SK-N-SH (cell line): ENCODE measurements around the gene ETS2. TPM values are rescaled to one million over a fixed set of nuclear protein-coding genes. Genes with fewer than 3 reads are reported as not detected.

Experiments used
- CTCF ChIA-PET: fragments of 300-600, 350-600 bp; formaldehyde crosslinking; extraction: SDS; loops from one replicate; lab custom pipeline; 2021; lab: Yijun Ruan, JAX
- POLR2A ChIA-PET: fragments of 350-600 bp; sonication (Branson Sonifier 250); formaldehyde crosslinking; extraction: SDS; loops from one replicate; lab custom pipeline; 2020; ENCODE audit warnings: antibody characterized with exemption, inconsistent platforms; lab: Yijun Ruan, JAX
- DNase-seq: peaks from one replicate; pipeline ENCODE4 v3.0.0; 2012
- H2AFZ ChIP-seq: fragments of 200-600 bp; sonication (generic); 2 replicates; pipeline ENCODE4 v1.8.1; 2016; ENCODE audit warnings: antibody characterized with exemption, mild to moderate bottlenecking, low read depth
- H3F3A ChIP-seq: fragments of 200-600 bp; sonication (generic); replicated peaks from 2 replicates; pipeline ENCODE3; 2016; ENCODE audit warnings: antibody characterized with exemption, mild to moderate bottlenecking; ENCODE audit not compliant: insufficient read depth
- H3K27ac ChIP-seq, 2 experiments: fragments of 200-500 bp in 1 of 2; fragments of 200-600 bp in 1 of 2; sonication (Bioruptor generic) in 1 of 2; sonication (generic), shearing (Covaris generic) in 1 of 2; 2 replicates each; pipeline versions ENCODE4 v1.5.1 to v1.6.1; 2014 to 2016; ENCODE audit warnings: low read depth in 2 of 2, inconsistent platforms in 1 of 2, low read length in 1 of 2, mild to moderate bottlenecking in 1 of 2, mixed read lengths in 1 of 2
- H3K27me3 ChIP-seq: fragments of 200-600 bp; sonication (generic), shearing (Covaris generic); 2 replicates; pipeline ENCODE4 v1.6.1; 2016; ENCODE audit warnings: mixed run types; ENCODE audit not compliant: insufficient read depth
- H3K36me3 ChIP-seq, 2 experiments: fragments of 200-500 bp in 1 of 2; fragments of 200-600 bp in 1 of 2; sonication (Bioruptor generic) in 1 of 2; sonication (generic) in 1 of 2; replicated peaks in 1 of 2; 2 replicates each; pipeline versions ENCODE3 to v1.5.1; 2014 to 2016; ENCODE audit warnings: low read length in 1 of 2, mild to moderate bottlenecking in 1 of 2; ENCODE audit not compliant: insufficient read depth in 2 of 2, control insufficient read depth in 1 of 2
- H3K4me1 ChIP-seq, 2 experiments: fragments of 200-500 bp in 1 of 2; fragments of 200-600 bp in 1 of 2; sonication (Bioruptor generic) in 1 of 2; sonication (generic), shearing (Covaris generic) in 1 of 2; 2 replicates each; pipeline versions ENCODE4 v1.5.1 to v1.6.1; 2014 to 2016; ENCODE audit warnings: low read depth in 1 of 2, low read length in 1 of 2, mixed run types in 1 of 2; ENCODE audit not compliant: insufficient read depth in 2 of 2, control insufficient read depth in 1 of 2
- H3K4me2 ChIP-seq: fragments of 200-600 bp; sonication (generic), shearing (Covaris generic); 2 replicates; pipeline ENCODE4 v1.6.1; 2017; ENCODE audit warnings: mixed run types
- H3K4me3 ChIP-seq, 2 experiments: fragments of 200-500 bp in 1 of 2; fragments of 200-600 bp in 1 of 2; sonication (Bioruptor generic) in 1 of 2; sonication (generic), shearing (Covaris generic) in 1 of 2; 2 replicates each; pipeline versions ENCODE4 v1.5.1 to v1.8.1; 2014 to 2016; ENCODE audit warnings: low read depth in 2 of 2, inconsistent platforms in 1 of 2, low read length in 1 of 2, mild to moderate bottlenecking in 1 of 2, mixed read lengths in 1 of 2, moderate library complexity in 1 of 2
- H3K79me2 ChIP-seq: fragments of 200-600 bp; sonication (generic); 2 replicates; pipeline ENCODE4 v1.8.1; 2017; ENCODE audit warnings: mild to moderate bottlenecking; ENCODE audit not compliant: insufficient read depth
- H3K9ac ChIP-seq: fragments of 200-600 bp; sonication (generic); 2 replicates; pipeline ENCODE4 v1.6.1; 2017; ENCODE audit warnings: mixed run types
- H3K9me2 ChIP-seq: fragments of 200-600 bp; sonication (generic); 2 replicates; pipeline ENCODE4 v1.6.1; 2017; ENCODE audit warnings: mixed run types
- H3K9me3 ChIP-seq: fragments of 200-600 bp; sonication (generic); 2 replicates; pipeline ENCODE4 v1.6.1; 2017; ENCODE audit warnings: mixed run types, mild to moderate bottlenecking, moderate library complexity
- H4K20me1 ChIP-seq: fragments of 200-600 bp; sonication (generic); 2 replicates; pipeline ENCODE4 v1.6.1; 2017; ENCODE audit warnings: mild to moderate bottlenecking, mixed run types; ENCODE audit not compliant: insufficient read depth
- EP300 ChIP-seq, 2 experiments: IDR thresholded peaks; 2 replicates each; pipeline versions ENCODE4 v1.4.0 to v1.6.1; 2012; ENCODE audit warnings: borderline replicate concordance in 1 of 2, low read depth in 1 of 2, low read length in 1 of 2
- FOSL2 ChIP-seq: IDR thresholded peaks from 2 replicates; pipeline ENCODE4 v1.4.0; 2012; ENCODE audit warnings: low read depth, mild to moderate bottlenecking, moderate library complexity, borderline replicate concordance
- FOXJ3 ChIP-seq: sonication (generic); formaldehyde crosslinking; IDR thresholded peaks from 2 replicates; pipeline ENCODE4 v1.5.1; 2020; ENCODE audit warnings: mild to moderate bottlenecking, missing genetic modification reagents
- FOXM1 ChIP-seq: IDR thresholded peaks from 2 replicates; pipeline ENCODE4 v1.4.0; 2012; ENCODE audit warnings: low read depth, mild to moderate bottlenecking
- GABPA ChIP-seq: IDR thresholded peaks from 2 replicates; pipeline ENCODE4 v1.4.0; 2012; ENCODE audit warnings: low read depth, mild to moderate bottlenecking
- GATA2 ChIP-seq: sonication (generic); formaldehyde crosslinking; IDR thresholded peaks from 2 replicates; pipeline ENCODE4 v1.5.0; 2020; ENCODE audit warnings: mild to moderate bottlenecking, missing genetic modification reagents
- JUND ChIP-seq: IDR thresholded peaks from 2 replicates; pipeline ENCODE4 v1.4.0; 2012
- NFIC ChIP-seq: IDR thresholded peaks from 2 replicates; pipeline ENCODE4 v1.4.0; 2012; ENCODE audit warnings: borderline replicate concordance
- TAF1 ChIP-seq: IDR thresholded peaks from 2 replicates; pipeline ENCODE4 v1.6.1; 2012; ENCODE audit warnings: low read depth, mild to moderate bottlenecking, low read length, moderate library complexity, borderline replicate concordance
- TCF12 ChIP-seq: IDR thresholded peaks from 2 replicates; pipeline ENCODE4 v1.4.0; 2012
- TEAD4 ChIP-seq: IDR thresholded peaks from 2 replicates; pipeline ENCODE4 v1.4.0; 2012; ENCODE audit warnings: mild to moderate bottlenecking, borderline replicate concordance; ENCODE audit not compliant: insufficient read depth
- WGBS: methylation state at CpG from one replicate; pipeline ENCODE4 v1.1.6; 2017; ENCODE audit warnings: low lambda C conversion rate; 5-methylcytosine and 5-hydroxymethylcytosine counted together
- polyA plus RNA-seq, 3 experiments: library from polyadenylated mRNA; depleted of rRNA; stranded (reverse); fragments of >200 nt; gene quantifications; 2 replicates each; pipeline ENCODE4 v1.2.3, GENCODE V29; 2012
- TF ChIP-seq, protein P1 (sequence below): IDR thresholded peaks from 2 replicates; pipeline ENCODE4; 2012
- TF ChIP-seq, protein P2 (sequence below): IDR thresholded peaks from 2 replicates; pipeline ENCODE4 v1.4.0; 2012; ENCODE audit warnings: low read depth
- TF ChIP-seq, protein P3 (sequence below): IDR thresholded peaks from 2 replicates; pipeline ENCODE4 v1.4.0; 2012; ENCODE audit warnings: low read depth, borderline replicate concordance
- TF ChIP-seq, protein P4 (sequence below): IDR thresholded peaks from 2 replicates; pipeline ENCODE4 v1.6.1; 2012; ENCODE audit warnings: mild to moderate bottlenecking, low read depth, low read length, moderate library complexity
- TF ChIP-seq, protein P5 (sequence below): fragments of 150-350 bp; IDR thresholded peaks from 2 replicates; pipeline ENCODE4 v1.6.1; 2017; ENCODE audit warnings: antibody characterized with exemption, low read length, low read depth, borderline replicate concordance

ETS2 gene
- polyA plus RNA-seq, 1 of the 3 experiments (the other 2 are of a cell fraction): 16.3 TPM

DNA sequence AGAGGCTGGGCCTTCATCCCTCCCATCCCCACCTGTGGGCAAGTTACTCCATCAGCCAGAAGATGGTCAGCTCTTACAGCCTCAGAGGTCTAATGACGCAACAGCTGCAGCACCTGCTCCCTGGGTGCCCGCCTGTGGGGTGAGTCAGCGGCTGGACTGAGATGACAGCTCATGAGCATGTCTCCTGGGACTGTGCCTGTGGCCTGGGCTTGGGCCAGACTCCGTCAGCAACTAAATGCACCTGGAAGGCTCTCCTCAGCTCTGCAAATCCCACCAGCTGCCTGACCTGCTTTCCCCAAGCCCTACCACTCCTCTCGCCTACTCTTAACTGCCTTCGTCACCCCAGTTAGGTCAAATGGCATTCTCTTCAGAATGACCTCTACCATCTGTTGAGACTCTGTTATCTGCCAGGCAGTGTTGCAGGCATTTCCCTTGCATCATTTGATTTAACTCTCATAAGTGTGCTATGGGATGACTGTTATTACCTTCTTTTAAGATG, 47.7 kb downstream of the ETS2 start:
- 55% methylated on average over 6 of the region's 6 CpGs for WGBS
- Histone ChIP-seq H3K36me3 (no peaks in the 10 kb centered on the region), H3K9ac (no peak overlapping the region), H3K27me3 (no peaks in the 10 kb centered on the region), H3F3A (no peaks in the 10 kb centered on the region), H2AFZ (no peak overlapping the region), H4K20me1 (no peaks in the 10 kb centered on the region), H3K4me1 (peaks cover 0 to 4% of the 10 kb centered on the region in 2 experiments; a peak in 2 of 4 replicates), H3K9me3 (no peaks in the 10 kb centered on the region), H3K4me2 (no peak overlapping the region), H3K4me3 (no peak overlapping the region), H3K27ac (no peak overlapping the region), H3K9me2 (no peaks in the 10 kb centered on the region), H3K79me2 (no peaks in the 10 kb centered on the region)
- ChIA-PET POLR2A (interaction anchor here (0.6 kb wide), 1 partner anchor 232 kb away, joined by 3 read pairs; no protein-coding TSS in a partner anchor), CTCF (interaction anchor here (1.0 kb wide), 1 partner anchor 119 kb away, joined by 4 read pairs; no protein-coding TSS in a partner anchor)
- peak; percentile 76; the same call in 1 of the 2 replicates for TF ChIP-seq FOSL2
- no peak for TF ChIP-seq GATA2
- TF ChIP-seq, protein P1, sequence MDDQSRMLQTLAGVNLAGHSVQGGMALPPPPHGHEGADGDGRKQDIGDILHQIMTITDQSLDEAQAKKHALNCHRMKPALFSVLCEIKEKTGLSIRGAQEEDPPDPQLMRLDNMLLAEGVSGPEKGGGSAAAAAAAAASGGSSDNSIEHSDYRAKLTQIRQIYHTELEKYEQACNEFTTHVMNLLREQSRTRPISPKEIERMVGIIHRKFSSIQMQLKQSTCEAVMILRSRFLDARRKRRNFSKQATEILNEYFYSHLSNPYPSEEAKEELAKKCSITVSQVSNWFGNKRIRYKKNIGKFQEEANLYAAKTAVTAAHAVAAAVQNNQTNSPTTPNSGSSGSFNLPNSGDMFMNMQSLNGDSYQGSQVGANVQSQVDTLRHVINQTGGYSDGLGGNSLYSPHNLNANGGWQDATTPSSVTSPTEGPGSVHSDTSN: peak; percentile 68
- peak in 1 of 2 experiments; percentile 68; a peak in 1 of 4 replicates for TF ChIP-seq EP300 (IDR thresholded peaks at IDR 0.05; ENCODE audit: borderline replicate concordance in 1 of 2, low read depth in 1 of 2, low read length in 1 of 2)
- TF ChIP-seq, protein P2, sequence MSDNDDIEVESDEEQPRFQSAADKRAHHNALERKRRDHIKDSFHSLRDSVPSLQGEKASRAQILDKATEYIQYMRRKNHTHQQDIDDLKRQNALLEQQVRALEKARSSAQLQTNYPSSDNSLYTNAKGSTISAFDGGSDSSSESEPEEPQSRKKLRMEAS: no peak
- peak; percentile 52 for TF ChIP-seq JUND
- peak; percentile 83 for TF ChIP-seq NFIC
- TF ChIP-seq, protein P3, sequence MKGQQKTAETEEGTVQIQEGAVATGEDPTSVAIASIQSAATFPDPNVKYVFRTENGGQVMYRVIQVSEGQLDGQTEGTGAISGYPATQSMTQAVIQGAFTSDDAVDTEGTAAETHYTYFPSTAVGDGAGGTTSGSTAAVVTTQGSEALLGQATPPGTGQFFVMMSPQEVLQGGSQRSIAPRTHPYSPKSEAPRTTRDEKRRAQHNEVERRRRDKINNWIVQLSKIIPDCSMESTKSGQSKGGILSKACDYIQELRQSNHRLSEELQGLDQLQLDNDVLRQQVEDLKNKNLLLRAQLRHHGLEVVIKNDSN: no peak
- peak; percentile 91 for TF ChIP-seq TCF12
- TF ChIP-seq FOXM1: 0 out of 2 replicates have a peak, but pooled peaks have one; percentile 47
- DNase-seq: no peak

DNA sequence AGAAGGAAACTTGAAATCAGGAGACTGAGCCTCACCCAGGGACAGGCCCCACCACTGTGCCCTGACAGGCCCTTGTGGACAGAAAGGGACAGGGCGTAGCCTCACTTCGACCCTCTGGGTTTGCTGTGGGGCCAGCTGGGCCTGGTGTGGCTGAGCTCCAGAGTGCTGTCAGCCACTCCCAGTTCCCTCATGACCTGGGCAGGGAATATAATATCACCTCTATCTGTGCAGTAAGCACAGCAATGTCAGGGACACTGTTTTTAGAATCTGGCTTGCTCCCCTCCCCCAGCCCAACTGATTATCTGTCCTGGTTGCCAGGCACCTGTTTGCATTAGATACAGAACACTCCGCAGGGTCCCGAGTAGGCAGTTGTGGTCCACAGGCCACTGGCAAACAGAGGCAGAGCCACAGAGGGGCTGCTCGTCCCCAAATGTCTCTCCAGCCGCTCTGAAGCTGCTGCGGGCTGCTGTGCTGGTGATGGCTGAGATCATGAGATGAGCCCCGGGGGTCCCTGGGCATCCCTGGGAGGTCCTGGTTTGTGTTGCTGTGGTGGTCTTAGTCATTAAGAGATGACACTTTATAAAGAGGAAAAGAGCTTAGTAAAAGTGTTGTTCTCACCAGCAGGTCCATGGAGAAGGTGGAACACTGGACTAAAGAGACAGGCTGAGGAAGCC, 51.6 kb downstream of the ETS2 start:
- no peaks in the 10 kb centered on the region for H3F3A ChIP-seq
- 81% methylated on average over 8 of the region's 8 CpGs for WGBS
- H4K20me1 ChIP-seq: no peaks in the 10 kb centered on the region
- no peaks in the 10 kb centered on the region for H3K27me3 ChIP-seq
- H3K79me2 ChIP-seq: no peaks in the 10 kb centered on the region
- no peaks in the 10 kb centered on the region for H3K9me2 ChIP-seq
- H3K4me3 ChIP-seq: no peak overlapping the region
- POLR2A ChIA-PET: no interaction called here
- H2AFZ ChIP-seq: no peak overlapping the region
- H3K9ac ChIP-seq: no peak overlapping the region
- no peaks in the 10 kb centered on the region for H3K36me3 ChIP-seq
- no peak overlapping the region for H3K27ac ChIP-seq
- H3K4me2 ChIP-seq: no peak overlapping the region
- no peak for DNase-seq
- no peaks in the 10 kb centered on the region for H3K9me3 ChIP-seq
- CTCF ChIA-PET: no interaction called here
- peaks cover 0 to 13% of the 10 kb centered on the region in 2 experiments; a peak in 2 of 4 replicates for H3K4me1 ChIP-seq
- TF ChIP-seq, protein P4, sequence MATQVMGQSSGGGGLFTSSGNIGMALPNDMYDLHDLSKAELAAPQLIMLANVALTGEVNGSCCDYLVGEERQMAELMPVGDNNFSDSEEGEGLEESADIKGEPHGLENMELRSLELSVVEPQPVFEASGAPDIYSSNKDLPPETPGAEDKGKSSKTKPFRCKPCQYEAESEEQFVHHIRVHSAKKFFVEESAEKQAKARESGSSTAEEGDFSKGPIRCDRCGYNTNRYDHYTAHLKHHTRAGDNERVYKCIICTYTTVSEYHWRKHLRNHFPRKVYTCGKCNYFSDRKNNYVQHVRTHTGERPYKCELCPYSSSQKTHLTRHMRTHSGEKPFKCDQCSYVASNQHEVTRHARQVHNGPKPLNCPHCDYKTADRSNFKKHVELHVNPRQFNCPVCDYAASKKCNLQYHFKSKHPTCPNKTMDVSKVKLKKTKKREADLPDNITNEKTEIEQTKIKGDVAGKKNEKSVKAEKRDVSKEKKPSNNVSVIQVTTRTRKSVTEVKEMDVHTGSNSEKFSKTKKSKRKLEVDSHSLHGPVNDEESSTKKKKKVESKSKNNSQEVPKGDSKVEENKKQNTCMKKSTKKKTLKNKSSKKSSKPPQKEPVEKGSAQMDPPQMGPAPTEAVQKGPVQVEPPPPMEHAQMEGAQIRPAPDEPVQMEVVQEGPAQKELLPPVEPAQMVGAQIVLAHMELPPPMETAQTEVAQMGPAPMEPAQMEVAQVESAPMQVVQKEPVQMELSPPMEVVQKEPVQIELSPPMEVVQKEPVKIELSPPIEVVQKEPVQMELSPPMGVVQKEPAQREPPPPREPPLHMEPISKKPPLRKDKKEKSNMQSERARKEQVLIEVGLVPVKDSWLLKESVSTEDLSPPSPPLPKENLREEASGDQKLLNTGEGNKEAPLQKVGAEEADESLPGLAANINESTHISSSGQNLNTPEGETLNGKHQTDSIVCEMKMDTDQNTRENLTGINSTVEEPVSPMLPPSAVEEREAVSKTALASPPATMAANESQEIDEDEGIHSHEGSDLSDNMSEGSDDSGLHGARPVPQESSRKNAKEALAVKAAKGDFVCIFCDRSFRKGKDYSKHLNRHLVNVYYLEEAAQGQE: no peak
- TF ChIP-seq TEAD4 (no peak), FOSL2 (no peak), TAF1 (no peak), FOXJ3 (CRISPR knock-in tag) (no peak), TCF12 (no peak), GABPA (no peak)
- TF ChIP-seq, protein P3: no peak
- TF ChIP-seq, protein P5, sequence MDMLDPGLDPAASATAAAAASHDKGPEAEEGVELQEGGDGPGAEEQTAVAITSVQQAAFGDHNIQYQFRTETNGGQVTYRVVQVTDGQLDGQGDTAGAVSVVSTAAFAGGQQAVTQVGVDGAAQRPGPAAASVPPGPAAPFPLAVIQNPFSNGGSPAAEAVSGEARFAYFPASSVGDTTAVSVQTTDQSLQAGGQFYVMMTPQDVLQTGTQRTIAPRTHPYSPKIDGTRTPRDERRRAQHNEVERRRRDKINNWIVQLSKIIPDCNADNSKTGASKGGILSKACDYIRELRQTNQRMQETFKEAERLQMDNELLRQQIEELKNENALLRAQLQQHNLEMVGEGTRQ: no peak
